NT2/D1 (cell line): ENCODE measurements around the gene COL5A2.

Source experiments
- SUZ12 ChIP-seq: IDR thresholded peaks from 2 replicates; pipeline ENCODE4 v1.6.1; 2011; ENCODE audit not compliant: insufficient read length, insufficient read depth; ENCODE audit errors: extremely low read depth
- ZNF274 ChIP-seq: IDR thresholded peaks from 2 replicates; pipeline ENCODE4 v1.6.1; 2011; ENCODE audit warnings: mild to moderate bottlenecking, low read depth, low read length

- no peak for TF ChIP-seq SUZ12
- TF ChIP-seq ZNF274, result no peak
These were observed 61.2 kb downstream of the COL5A2 start for GRCh38 chr2:189118386-189118785.
